ENCODE measurements around the gene UBL7.

DNA sequence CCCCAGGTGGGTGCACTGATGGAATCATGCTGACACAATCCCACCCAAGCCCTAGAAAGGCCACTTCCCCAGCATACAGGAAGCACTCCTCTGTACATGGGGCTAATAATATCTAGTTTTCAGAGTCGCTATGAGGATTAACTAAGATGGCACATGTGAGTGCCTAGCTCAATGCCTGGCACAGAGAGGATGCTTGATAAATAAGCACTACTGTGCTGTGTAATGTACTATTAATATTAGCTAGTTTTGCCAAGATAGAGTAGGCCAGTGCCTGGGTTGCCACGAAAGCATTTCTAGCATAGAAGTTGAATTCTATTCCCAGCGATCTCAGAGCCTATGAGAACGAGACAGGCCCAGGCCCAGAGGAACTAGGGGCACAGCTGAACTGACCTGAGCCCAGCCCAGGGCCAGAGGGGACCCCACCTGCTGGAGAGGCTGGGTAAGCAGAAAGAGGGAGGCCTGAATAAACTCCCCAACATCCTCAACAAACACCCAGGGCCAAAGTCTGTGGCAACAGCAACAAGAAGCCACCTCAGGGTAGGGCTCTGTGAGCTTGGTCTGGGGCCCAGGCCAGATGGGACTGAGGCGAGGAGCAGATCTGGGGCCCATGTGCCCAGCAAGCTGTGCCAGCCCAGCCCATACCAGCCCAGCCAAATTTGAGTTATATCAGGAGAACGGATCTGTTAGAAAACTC is 19.6 kb downstream of the UBL7 start:
- TF ChIP-seq, protein P1, sequence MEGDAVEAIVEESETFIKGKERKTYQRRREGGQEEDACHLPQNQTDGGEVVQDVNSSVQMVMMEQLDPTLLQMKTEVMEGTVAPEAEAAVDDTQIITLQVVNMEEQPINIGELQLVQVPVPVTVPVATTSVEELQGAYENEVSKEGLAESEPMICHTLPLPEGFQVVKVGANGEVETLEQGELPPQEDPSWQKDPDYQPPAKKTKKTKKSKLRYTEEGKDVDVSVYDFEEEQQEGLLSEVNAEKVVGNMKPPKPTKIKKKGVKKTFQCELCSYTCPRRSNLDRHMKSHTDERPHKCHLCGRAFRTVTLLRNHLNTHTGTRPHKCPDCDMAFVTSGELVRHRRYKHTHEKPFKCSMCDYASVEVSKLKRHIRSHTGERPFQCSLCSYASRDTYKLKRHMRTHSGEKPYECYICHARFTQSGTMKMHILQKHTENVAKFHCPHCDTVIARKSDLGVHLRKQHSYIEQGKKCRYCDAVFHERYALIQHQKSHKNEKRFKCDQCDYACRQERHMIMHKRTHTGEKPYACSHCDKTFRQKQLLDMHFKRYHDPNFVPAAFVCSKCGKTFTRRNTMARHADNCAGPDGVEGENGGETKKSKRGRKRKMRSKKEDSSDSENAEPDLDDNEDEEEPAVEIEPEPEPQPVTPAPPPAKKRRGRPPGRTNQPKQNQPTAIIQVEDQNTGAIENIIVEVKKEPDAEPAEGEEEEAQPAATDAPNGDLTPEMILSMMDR (conservative IDR thresholded peaks at IDR 0.05): no peak
- no peak for TF ChIP-seq ZFX (IDR thresholded peaks at IDR 0.05)
